Fibroblast of skin of abdomen (primary cell): ENCODE measurements around the gene PEX5L.
"Not testable (repeated sequence)": the region's sequence is repeated elsewhere in the genome, so short reads cannot be mapped to it uniquely, and the experiment has no call there.

Experiments
- DNase-seq: peaks from one replicate; pipeline ENCODE4 v3.0.0-alpha.2; 2013

The PEX5L gene

DNA sequence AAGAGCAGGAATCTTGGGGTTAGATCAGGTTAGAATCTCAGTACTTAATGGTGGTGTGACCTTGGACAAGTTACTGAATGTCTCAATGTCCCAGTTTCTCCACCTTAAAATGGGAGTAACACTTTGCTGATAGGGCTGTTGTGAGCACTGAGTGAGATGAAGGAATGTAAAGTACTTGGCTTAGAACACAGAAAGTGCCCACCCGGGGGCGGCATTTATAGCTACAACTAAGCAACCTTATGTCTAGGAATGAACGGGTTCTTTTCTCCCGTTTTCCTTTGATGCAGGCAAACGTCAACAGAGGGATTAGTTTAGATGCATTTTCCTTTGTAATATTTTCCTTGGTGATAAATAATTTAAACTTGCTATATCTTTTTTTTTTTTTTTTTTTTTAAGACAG is 207.3 kb downstream of the PEX5L start:
- no peak for DNase-seq

DNA sequence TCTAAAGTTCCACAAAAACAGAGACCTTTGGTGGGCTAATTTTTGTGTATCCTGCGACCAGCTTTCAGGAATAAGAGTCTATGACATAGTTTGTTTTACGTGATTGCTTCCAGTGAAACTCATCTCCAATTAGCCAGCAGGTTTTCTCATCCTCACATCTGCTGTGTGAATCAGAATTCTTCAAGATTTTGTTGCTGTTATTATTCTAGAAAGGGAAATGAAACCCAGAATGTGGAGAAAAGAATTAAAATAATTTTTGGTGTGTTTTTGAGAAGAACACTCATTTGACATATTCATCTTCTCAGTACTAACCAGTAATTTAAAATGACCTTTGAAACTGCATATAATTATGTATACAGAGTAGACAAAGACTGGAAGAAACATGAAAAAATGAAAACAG is 208.0 kb downstream of the PEX5L start:
- no peak for DNase-seq

DNA sequence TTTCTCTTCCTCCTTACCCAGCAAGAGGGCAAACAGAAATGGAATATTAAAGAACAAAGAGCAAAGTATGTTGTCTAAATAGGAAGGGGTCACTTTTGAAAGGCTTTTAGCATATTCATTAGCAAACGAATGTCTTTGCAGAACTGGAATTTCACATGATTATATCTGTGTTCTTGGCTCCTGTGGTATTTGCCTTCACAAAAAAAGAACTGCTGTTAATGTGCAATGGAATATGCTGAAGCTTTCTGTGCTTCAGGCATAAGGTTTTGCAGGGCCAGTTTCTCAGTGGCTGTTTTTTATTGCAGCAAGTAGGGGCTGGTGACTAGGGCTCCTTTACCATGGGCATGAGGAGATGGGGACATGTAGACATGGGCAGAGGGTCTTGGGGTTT is 210.5 kb downstream of the PEX5L start:
- no peak for DNase-seq

DNA sequence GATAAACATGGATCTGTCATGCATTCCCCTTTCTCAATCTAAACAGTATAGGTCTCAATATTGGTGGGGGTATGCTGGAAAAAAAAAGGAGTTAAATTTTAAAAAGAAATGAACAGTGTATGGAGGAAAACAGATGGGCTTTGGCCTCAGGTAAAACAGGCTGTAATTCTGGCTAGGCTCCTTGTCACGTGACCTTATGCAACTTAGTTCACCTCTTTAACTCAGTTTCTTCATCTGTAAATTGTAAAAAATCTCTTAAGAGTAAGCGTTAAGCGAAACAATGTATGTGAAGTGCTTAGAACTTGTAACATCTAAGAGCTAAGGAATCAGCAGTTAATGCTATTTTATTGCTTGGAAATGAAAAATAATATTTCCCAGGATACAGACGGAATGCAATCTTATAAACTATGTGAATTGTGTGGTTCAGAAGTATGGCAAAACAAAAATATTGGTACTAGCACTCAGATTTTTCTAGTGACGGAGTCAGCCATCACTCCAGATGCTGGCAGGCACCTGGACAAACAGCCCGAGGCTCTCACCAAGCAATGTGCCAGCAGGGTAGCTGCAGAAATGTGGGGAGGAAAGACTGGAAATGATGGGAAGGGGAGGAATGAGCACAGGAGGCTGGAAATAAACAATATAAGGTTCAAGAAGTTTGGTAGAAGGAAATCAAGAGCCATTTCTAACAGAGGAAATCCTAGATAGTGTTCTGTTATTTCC is 211.1 kb downstream of the PEX5L start:
- no peak for DNase-seq

DNA sequence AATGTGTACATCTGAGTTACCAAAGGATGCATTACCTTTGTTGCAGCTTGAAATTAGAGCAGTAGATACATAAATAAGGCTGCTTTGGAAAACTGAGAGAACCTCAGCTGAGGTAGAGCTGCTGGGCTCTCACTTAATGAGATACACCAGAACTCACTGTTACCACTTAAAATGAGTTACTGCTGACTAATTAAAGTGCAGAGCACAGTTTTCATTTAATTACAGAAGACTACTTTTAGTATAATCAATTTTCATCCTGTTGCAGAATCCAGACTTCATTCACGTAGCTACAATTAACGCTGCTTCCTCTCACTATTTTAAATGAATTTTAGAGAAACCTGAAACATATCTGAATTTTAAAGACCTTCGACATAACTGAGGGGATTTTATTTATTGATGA is 214.4 kb downstream of the PEX5L start:
- no peak for DNase-seq

DNA sequence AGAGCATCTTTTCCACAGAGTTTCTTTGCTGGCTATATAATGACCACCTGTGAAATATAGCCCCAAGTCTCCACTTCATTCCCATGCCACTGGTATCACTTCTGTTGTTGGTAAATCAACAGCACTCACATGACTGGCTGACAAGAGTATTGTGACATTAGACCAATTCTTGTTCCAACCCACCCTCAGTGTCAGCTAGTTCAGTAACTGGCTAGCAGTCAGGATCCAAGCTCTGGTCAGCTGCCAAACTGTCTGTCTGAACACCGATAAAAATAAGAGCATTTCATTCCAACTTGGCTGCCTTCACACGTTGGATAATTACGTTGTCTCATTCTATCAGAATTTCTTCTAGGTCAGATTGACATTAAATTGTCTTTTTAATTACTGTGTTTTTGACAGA is 217.4 kb downstream of the PEX5L start:
- no peak for DNase-seq

DNA sequence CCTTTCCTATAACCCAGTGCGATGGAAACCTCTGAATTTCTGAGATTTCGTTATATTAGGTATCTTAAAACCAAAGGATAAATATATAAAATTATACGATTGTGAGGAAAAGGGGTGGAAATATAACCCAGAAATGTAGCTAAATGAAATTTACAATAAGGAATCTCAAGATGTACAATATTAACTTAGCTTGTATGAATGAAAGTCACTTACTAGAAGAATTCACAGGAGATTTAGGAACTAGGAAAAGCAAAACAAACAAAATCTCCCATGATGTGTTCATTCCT is 224.7 kb downstream of the PEX5L start:
- DNase-seq: no peak

DNA sequence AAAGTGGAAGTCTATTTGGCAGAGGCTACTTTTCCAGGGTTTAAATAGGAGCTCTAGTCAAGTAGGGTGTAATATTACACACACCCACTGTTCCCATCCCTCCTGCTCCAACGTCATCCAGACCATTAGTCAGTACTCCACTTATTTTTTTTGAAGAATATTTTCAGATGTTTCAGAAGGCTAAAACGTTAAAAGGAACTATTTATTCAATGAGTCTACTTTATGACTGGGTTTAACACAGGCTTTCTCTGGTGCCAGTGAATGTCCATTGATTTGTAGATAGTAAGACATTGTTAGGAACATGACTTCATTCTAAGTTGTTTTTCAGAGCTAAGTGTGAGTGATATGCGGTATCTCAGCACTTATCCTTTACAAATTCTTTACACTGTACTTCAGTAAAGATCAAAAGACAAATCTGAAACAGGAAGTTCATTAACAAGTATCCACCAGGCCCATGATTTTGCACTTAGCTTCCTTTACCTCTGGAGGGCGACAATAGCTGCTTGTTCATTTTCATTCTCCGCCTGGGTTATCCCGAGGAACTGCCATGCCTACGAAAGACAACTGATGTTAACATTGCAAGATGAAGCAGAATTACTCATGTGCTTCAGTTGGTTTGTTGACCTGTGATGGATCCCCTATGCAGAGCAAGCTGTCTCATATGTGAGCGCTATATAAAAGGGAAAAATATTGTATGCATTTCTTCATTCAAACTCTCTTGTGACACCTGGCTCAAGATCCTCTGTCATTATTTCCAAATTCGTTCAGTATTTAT is 225.2 kb downstream of the PEX5L start:
- peak; percentile 80 for DNase-seq

DNA sequence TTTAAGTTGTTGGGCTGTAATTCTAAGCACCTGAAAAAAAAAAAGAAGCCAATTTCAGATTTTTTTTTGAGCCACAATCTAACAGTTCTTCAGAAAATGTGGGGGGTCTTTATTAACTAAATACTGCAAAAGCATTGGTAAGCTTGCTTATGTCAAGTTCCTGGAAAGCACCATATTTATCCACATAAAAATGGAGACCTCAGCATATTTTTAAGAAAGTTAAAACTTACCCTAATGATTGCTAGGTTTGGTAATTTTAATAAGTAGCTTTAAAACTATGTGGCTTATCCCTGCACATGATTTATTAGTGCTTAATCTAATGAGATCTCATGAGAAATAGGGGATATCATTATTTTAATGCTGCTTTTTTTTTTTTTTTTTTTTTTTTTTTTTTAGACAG is 227.1 kb downstream of the PEX5L start:
- DNase-seq: no peak

DNA sequence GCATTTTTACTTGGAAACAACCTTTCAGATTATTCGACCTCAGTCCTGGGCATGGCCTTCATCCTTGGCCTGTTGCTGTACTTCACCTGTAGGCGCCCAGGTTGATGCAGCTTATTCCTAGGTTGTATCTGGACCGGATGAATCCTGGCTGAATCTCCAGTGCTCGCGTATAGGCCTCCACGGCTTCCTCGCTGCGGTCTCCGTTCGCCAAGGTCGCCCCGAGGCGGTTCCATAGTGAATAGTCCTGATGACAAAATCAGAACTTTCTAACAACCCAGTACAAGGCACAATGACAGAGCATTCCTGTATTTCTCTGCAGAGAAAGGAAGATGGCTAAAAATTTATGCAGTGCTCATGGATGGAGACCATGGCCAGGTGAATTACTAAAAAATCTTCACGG is 229.1 kb downstream of the PEX5L start:
- DNase-seq: no peak

DNA sequence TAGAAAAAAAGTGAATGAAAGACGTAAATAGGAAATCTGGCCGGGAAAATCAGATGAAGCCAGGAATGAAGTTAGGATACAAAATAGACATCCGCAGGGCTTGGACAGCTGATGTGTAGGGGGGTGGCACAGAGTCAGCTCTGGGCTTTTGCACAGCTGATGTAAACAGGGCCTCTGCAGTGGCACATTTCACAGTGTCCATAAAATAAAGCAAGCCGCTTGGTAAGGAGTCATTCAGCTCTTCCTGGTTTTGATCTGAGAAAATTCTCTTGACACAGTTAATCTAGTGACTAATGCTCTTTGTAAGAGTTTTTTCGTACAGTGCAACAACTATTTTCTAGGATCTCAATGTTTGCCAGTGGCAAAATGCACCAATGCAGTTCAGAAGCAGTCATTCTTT is 230.6 kb downstream of the PEX5L start:
- DNase-seq: peak; percentile 14

DNA sequence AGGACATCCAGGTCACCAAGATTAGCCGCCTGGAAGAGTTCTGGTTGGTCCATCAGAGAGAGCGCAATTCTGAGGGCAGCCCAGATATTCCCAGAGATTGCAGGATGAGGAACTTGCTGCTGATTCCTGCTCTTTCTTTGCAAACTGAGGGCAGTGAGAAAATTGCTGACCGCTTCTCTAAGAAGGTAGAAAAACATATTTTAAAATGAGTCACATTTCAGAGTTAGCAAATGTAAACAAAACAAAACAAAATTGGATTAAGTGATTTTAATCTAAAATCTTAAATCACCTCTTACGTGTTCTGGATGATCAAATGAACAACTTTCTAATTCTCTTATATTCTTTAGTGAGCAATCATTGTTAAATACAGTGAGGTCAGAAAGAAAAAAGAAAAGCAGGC is 234.9 kb downstream of the PEX5L start:
- no peak for DNase-seq

DNA sequence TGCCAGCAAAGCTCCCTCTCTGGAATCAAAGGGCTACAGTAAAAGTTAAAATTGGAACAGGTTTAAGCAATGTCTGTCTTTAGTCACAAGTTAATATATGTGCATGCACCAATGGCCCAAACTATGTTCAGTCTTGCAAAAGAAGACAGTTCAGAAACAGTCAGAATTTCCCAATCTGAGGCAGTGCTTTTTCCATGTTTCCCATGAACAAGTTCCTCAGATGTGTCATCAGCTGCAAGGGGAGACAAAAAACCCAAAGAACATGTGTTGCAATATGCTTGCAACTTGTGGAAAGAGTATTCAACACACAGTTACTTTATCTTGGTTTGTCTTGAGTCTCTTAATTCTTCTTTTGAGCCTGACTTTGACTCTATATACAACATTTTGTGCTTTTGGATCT is 235.5 kb downstream of the PEX5L start:
- peak; percentile 93 for DNase-seq

DNA sequence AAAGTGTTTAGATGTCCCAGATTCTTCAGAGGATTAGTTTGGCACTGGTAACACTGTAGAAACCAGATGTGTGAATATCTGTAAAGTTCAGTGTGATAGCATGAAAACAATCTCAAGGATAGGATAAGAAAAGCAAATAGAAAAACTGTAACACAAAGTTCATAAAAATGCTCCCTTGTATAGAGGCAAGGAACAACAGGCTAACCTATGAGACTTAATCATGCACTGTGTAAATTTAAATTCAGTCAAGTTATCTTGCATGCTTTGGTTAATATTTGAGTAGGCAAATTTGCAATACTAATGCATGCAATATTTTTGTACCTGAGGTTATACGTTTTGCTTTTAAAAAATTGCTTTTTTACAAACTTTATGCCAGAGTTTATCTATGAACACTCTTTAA is 239.5 kb downstream of the PEX5L start:
- no peak for DNase-seq

DNA sequence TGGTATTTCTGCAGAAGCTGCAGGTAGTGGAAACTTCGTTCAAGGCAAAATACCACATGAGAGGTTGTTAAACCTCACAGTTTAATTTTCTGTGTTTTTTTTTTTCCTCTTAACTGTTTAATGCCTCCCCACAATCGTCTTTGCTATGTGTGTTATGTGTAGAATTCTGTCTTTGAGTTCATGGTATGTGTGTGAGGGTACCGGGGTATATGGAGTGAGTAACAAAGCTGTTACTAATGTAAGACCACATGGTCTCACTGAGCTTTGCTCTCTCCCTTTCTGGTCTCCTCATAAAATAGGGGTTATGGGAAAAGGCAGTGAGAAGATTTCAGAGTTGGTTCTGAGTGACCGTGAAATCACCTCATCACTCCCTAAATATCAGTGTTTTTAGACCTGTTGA is 240.3 kb downstream of the PEX5L start:
- peak; percentile 41 for DNase-seq

DNA sequence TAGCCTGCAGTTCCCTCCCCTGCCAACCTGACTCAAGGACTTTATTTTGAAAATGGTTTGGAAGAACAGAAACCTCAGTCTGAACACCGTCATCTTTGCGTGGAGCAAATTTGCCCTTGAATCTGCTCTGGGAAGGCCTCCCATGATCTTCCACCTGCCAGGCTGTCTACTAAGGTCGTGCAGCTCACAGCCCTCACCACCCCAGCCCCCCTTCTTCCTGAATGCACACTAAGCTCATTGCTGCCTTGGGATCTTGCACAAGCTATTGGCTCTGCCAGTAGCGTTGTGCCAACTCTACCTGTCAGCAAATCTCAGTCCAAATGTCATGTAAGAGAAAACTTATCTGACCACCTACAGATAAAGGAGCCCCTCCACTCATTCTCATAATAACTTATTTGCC is 242.4 kb downstream of the PEX5L start:
- no peak for DNase-seq

DNA sequence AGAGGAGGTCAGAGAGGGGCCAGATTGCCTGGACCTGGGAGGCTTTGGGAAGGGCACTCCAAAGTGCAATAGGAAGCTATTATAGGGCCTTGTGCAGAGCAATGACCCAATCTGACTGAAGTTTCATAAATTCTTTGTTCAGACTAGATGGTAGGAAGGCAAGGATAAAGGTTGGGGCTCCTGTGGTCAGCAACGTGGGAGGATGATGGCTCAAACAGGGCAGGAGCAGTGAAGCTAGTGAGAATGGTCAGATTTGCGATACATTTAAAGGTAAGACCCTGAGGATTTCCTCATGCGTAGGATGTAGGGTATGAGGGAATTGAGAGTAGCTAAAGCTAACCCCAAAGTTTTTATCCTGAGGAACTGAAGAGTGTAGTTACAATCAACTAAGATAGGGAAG is 244.9 kb downstream of the PEX5L start:
- DNase-seq: no peak

DNA sequence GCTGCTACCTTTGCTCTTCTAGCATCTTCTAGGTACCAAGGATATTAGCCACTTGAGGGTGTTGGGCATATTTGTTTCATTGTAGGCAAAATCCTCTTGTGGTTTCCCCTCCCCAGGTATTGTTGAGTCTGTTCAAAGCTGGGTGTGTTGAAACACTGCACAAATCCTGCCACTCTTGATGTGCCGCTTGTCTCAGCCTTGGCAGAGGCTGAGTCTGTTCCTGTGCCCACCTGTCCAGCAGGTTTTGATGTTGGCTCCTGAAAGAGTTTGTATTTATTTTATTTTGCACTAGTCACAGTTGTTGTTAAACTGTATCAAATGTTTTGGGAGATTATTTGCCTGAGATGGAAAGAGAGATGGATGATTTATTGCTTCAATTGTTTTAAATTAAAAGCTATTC is 247.7 kb downstream of the PEX5L start:
- DNase-seq: no peak

DNA sequence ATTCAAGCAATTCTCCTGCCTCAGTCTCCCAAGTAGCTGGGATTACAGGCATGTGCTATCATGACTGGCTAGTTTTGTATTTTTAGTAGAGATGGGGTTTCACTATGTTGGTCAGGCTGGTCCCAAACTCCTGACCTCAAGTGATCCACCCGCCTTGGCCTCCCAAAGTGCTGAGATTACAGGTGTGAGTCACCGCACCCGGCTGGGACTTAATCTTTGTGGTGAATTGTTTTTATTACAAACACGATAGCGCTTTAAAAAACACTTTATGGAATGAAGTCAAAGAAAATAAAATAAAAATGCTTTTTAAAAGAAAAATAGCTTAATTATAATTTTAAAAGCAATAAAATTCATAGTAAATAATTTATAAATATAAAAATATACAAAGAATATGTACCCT is 253.9 kb downstream of the PEX5L start:
- DNase-seq: not testable (repeated sequence)

DNA sequence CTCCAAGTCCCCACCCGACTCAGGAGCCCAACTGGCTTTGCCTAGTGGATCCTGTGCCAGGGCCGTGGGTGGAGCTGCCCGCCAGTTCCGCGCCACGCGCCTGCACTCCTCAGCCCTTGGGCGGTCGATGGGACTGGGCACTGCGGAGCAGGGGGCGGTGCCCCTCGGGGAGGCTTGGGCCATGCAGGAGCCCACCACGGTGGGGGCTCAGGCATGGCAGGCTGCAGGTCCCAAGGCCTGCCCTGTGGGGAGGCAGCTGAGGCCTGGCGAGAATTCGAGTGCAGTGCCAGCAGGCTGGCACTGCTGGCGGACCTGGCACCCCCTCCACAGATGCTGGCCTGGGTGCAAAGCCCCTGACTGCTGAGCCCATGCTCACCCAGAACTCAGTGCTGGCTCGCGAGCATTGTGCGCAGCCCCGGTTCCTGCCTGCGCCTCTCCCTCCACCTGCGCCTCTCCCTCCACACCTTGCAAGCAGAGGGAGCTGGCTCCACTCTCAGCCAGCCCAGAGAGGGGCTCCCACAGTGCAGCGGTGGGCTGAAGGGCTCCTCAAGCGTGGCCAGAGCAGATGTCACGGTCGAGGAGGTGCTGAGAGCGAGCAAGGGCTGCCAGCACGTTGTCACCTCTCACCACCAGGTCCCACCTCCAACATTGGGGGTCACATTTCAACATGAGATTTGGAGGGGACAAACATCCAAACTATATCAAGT is 261.2 kb downstream of the PEX5L start:
- no peak for DNase-seq

DNA sequence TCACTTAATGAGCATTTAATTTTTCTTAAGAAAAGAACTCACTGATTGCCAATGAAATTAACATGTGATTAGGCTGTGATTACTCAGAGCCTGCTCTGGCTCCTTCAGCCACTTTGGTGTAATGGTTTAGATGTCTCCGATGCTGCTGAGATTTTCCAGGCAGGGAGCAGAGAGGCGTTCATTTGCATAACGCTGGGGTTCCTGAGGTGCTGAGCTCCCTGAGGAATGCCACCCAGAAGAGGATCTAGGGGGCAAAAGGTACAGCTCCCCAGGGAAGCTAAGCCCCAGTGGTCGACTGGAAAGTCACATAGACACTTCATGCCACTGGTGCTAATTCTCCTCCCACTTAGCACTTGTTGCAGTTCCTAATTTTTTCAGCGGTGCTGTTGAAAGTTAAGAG is 264.4 kb downstream of the PEX5L start:
- no peak for DNase-seq

DNA sequence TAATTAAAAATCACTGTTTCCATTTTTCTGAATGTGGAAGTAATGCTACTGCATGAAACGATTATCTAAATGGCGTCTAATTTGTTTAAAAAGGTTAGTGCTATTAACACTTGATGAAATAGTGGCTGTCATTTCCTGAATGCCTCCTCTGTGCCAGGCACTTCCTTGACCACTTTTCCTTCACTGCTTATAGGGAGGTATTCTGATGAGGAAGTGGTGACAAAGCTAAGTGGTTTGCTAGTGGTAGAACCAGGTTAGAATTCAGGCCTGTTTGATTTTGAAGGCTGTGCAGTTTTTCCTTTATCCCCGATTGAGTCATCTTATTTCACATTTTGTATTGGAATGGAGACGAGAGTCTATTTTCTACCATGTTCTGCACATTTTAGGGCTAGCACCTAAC is 264.9 kb downstream of the PEX5L start:
- DNase-seq: no peak

DNA sequence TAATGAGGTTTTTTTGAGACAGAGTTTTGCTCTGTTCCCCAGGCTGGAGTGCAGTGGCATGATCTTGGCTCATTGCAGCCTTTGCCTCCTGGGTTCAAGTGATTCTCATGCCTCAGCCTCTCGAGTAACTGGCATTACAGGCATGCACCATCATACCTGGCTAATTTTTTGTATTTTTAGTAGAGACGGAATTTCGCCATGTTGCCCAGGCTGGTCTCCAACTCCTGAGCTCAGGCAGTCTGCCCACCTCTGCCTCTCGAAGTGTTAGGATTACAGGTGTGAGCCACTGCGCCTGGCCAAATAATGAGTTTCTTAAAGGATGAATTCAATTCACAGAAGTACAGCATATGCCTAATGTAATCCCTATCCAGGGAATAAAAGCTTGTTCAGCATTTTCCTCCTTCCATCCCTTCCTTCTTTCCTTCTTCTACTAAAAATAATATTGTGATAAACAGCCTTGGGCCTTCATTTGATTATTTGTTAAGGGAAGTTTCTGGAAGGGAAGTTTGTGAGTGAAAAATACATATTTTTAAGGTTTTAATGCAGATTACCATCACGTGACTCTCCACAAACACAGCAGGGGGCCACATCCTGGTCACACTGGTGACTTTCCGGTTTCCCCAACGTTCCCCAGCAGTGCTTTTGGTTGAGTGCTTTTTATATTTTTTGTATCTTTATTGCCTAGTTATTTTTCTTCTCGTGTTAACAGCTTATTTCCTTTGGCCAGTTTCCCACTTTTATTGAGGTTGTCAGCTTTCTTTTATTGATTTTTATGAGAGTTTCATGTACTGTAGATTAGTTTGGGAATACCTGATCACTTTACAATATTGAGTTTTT is 267.1 kb downstream of the PEX5L start:
- DNase-seq: no peak
